Measurements from ENCODE around the gene DGKB. TPM values are rescaled to one million over a fixed set of nuclear protein-coding genes. Genes with fewer than 3 reads are reported as not detected.
A peak's percentile ranks its signal among the peaks of the same experiment; 100 is the strongest.

The DGKB gene
- total RNA-seq (1 to 10 TPM in 1 of 6 donors, under 1 TPM in 5; 0.16 to 1.3 (median 0.40) TPM), polyA plus RNA-seq (under 1 TPM; 0.23 to 0.92 TPM)

DNA sequence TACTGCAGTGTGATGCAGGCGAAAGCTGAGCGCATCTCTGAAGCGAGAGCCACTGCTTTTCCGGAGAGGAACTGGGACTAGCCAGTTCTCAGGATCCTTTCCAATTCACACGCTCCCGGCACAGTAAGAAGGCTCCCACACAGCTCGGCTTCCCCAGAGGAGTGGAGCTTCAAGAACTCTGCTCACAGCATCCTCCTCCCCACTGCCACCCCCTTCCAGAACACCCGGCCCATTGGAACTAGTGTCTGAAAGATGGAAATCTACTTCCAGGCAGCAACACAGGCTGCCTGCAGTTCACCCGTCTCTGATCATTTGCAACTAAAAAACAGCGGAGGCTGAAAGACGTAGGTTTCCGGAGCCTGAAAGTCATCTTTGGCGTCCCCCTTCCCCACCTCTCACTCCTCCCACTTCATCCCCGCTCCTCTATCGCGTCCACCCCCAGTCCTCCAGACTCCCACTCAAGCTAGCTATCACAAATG lies at the start of gene DGKB:
TSS of gene DGKB (minus strand) at position 163 of the 479 bp plus-strand sequence.
- intact Hi-C loops (cut with DNase I) = no loop called here

DNA sequence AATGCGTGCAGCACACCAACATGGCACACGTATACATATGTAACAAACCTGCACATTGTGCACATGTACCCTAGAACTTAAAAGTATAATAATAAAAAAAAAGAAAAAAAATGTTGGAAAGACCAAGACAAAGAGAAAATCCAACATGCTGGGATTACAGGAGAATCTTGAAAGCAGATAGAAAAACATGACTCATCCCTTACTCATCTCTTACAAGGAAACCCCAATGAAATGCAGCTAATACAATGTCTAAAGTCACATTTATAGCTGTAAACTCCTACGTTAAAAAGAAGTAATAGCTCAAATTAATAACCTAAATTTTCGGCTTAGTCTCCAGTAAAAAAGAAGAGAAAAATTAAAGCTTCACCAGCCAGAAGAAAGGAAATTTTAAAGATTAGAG lies 47.5 kb upstream of the DGKB start:
- 85 to 88% methylated on average over 4 of the region's 4 CpGs for WGBS, 2 donors

More for the DNA sequence above, at the start of gene DGKB:
- Histone ChIP-seq H3K36me3 (no peaks in the 10 kb centered on the region), H3K9me3 (no peaks in the 10 kb centered on the region), H3K4me1 (no peaks in the 10 kb centered on the region), H3K4me3 (peak within 1 kb of the TSS in 1 of 4 donors; percentile 4), H3K27ac (no peak within 1 kb of the TSS), H3K27me3 (peaks cover 0 to 4% (median 0%) of the 10 kb centered on the region in 4 donors)
- ATAC-seq (peak in 3 of 4 donors; percentile 43 to 65 (median 51)), DNase-seq (peak in 4 of 6 donors; percentile 12 to 48 (median 18)), FAIRE-seq (no peak)
- 7 to 8% methylated on average over 16 of the region's 16 CpGs for WGBS, 2 donors
- TF ChIP-seq, protein P1, sequence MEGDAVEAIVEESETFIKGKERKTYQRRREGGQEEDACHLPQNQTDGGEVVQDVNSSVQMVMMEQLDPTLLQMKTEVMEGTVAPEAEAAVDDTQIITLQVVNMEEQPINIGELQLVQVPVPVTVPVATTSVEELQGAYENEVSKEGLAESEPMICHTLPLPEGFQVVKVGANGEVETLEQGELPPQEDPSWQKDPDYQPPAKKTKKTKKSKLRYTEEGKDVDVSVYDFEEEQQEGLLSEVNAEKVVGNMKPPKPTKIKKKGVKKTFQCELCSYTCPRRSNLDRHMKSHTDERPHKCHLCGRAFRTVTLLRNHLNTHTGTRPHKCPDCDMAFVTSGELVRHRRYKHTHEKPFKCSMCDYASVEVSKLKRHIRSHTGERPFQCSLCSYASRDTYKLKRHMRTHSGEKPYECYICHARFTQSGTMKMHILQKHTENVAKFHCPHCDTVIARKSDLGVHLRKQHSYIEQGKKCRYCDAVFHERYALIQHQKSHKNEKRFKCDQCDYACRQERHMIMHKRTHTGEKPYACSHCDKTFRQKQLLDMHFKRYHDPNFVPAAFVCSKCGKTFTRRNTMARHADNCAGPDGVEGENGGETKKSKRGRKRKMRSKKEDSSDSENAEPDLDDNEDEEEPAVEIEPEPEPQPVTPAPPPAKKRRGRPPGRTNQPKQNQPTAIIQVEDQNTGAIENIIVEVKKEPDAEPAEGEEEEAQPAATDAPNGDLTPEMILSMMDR (IDR thresholded peaks at IDR 0.05) = no peak

DNA sequence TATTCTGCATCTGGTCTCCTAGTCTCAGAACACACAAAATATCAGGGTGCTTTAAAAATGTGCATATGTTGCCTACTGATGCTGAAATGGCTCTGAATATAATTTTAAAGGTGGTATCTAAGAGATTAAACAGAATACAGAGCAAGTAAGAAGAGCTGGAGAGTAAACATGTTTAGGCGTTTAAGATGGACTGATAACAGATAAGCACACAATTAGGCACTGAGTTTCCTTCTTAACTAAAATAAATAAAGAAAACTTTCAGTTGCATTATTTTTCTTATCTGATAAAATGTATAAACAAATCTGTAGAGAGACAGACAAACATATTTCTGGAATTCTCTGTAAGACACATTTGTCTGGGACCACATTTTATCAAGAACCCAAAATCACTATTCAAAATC lies 35.6 kb upstream of the DGKB start:
- Histone ChIP-seq H3K36me3 (no peaks in the 10 kb centered on the region), H3K4me1 (peaks cover 0 to 3% (median 0%) of the 10 kb centered on the region in 3 donors), H3K4me3 (no peak overlapping the region), H3K27ac (no peak overlapping the region), H3K9me3 (no peaks in the 10 kb centered on the region), H3K27me3 (no peaks in the 10 kb centered on the region)
- 24 to 32% methylated on average over 1 of the region's 1 CpG for WGBS, 2 donors
- no peak for DNase-seq
- intact Hi-C loops (cut with DNase I) = no loop called here
- TF ChIP-seq, protein P1 (IDR thresholded peaks at IDR 0.05) = no peak
- ATAC-seq = no peak
- no peak for FAIRE-seq

More for the DNA sequence above, 47.5 kb upstream of the DGKB start:
- TF ChIP-seq, protein P1 (IDR thresholded peaks at IDR 0.05) = no peak
- no peak overlapping the region for H3K4me3 ChIP-seq
- H3K27ac ChIP-seq = no peak overlapping the region
- no peak for DNase-seq
- intact Hi-C loops (cut with DNase I) = no loop called here
- no peaks in the 10 kb centered on the region for H3K4me1 ChIP-seq
- FAIRE-seq = no peak
- H3K27me3 ChIP-seq = no peaks in the 10 kb centered on the region
- no peaks in the 10 kb centered on the region for H3K36me3 ChIP-seq
- no peak for ATAC-seq
- no peaks in the 10 kb centered on the region for H3K9me3 ChIP-seq

GRCh38 chr7:14937581-14937980 lies 35.0 kb upstream of the DGKB start:
- Histone ChIP-seq H3K4me1 (peaks cover 0 to 3% (median 0%) of the 10 kb centered on the region in 3 donors), H3K9me3 (no peaks in the 10 kb centered on the region), H3K27me3 (no peaks in the 10 kb centered on the region), H3K27ac (no peak overlapping the region), H3K36me3 (no peaks in the 10 kb centered on the region), H3K4me3 (no peak overlapping the region)
- intact Hi-C loops (cut with DNase I) = no loop called here
- TF ChIP-seq, protein P1 (IDR thresholded peaks at IDR 0.05) = no peak
- FAIRE-seq = no peak
- no peak for ATAC-seq
- no peak for DNase-seq
- WGBS, 2 donors = 86 to 87% methylated on average over 1 of the region's 1 CpG

GRCh38 chr7:14936554-14936953 lies 34.0 kb upstream of the DGKB start:
- TF ChIP-seq, protein P1 (IDR thresholded peaks at IDR 0.05) = no peak
- Histone ChIP-seq H3K4me1 (peaks cover 0 to 3% (median 0%) of the 10 kb centered on the region in 3 donors), H3K4me3 (no peak overlapping the region), H3K27me3 (no peaks in the 10 kb centered on the region), H3K36me3 (no peaks in the 10 kb centered on the region), H3K27ac (no peak overlapping the region), H3K9me3 (no peaks in the 10 kb centered on the region)
- 6 to 11% methylated on average over 5 of the region's 5 CpGs for WGBS, 2 donors
- intact Hi-C loops (cut with DNase I) = no loop called here
- DNase-seq (peak in 5 of 6 donors; percentile 26 to 81 (median 75)), FAIRE-seq (no peak), ATAC-seq (peak; percentile 91 to 95 (median 93))
